SK-N-SH (cell line): ENCODE data around the gene NUP160. TPM values are rescaled to one million over a fixed set of nuclear protein-coding genes. Genes with fewer than 3 reads are reported as not detected.
"Not testable (repeated sequence)": the region's sequence is repeated elsewhere in the genome, so short reads cannot be mapped to it uniquely, and the experiment has no call there.

Source experiments
- CTCF ChIA-PET: fragments of 300-600, 350-600 bp; formaldehyde crosslinking; extraction: SDS; loops from one replicate; lab custom pipeline; 2021; lab: Yijun Ruan, JAX
- POLR2A ChIA-PET: fragments of 350-600 bp; sonication (Branson Sonifier 250); formaldehyde crosslinking; extraction: SDS; loops from one replicate; lab custom pipeline; 2020; ENCODE audit warnings: antibody characterized with exemption, inconsistent platforms; lab: Yijun Ruan, JAX
- DNase-seq: peaks from one replicate; pipeline ENCODE4 v3.0.0; 2012
- H2AFZ ChIP-seq: fragments of 200-600 bp; sonication (generic); 2 replicates; pipeline ENCODE4 v1.8.1; 2016; ENCODE audit warnings: antibody characterized with exemption, mild to moderate bottlenecking, low read depth
- H3F3A ChIP-seq: fragments of 200-600 bp; sonication (generic); replicated peaks from 2 replicates; pipeline ENCODE3; 2016; ENCODE audit warnings: antibody characterized with exemption, mild to moderate bottlenecking; ENCODE audit not compliant: insufficient read depth
- H3K27ac ChIP-seq, 2 experiments: fragments of 200-500 bp in 1 of 2; fragments of 200-600 bp in 1 of 2; sonication (Bioruptor generic) in 1 of 2; sonication (generic), shearing (Covaris generic) in 1 of 2; 2 replicates each; pipeline versions ENCODE4 v1.5.1 to v1.6.1; 2014 to 2016; ENCODE audit warnings: low read depth in 2 of 2, inconsistent platforms in 1 of 2, low read length in 1 of 2, mild to moderate bottlenecking in 1 of 2, mixed read lengths in 1 of 2
- H3K27me3 ChIP-seq: fragments of 200-600 bp; sonication (generic), shearing (Covaris generic); 2 replicates; pipeline ENCODE4 v1.6.1; 2016; ENCODE audit warnings: mixed run types; ENCODE audit not compliant: insufficient read depth
- H3K36me3 ChIP-seq, 2 experiments: fragments of 200-500 bp in 1 of 2; fragments of 200-600 bp in 1 of 2; sonication (Bioruptor generic) in 1 of 2; sonication (generic) in 1 of 2; replicated peaks in 1 of 2; 2 replicates each; pipeline versions ENCODE3 to v1.5.1; 2014 to 2016; ENCODE audit warnings: low read length in 1 of 2, mild to moderate bottlenecking in 1 of 2; ENCODE audit not compliant: insufficient read depth in 2 of 2, control insufficient read depth in 1 of 2
- H3K4me1 ChIP-seq, 2 experiments: fragments of 200-500 bp in 1 of 2; fragments of 200-600 bp in 1 of 2; sonication (Bioruptor generic) in 1 of 2; sonication (generic), shearing (Covaris generic) in 1 of 2; 2 replicates each; pipeline versions ENCODE4 v1.5.1 to v1.6.1; 2014 to 2016; ENCODE audit warnings: low read depth in 1 of 2, low read length in 1 of 2, mixed run types in 1 of 2; ENCODE audit not compliant: insufficient read depth in 2 of 2, control insufficient read depth in 1 of 2
- H3K4me2 ChIP-seq: fragments of 200-600 bp; sonication (generic), shearing (Covaris generic); 2 replicates; pipeline ENCODE4 v1.6.1; 2017; ENCODE audit warnings: mixed run types
- H3K4me3 ChIP-seq, 2 experiments: fragments of 200-500 bp in 1 of 2; fragments of 200-600 bp in 1 of 2; sonication (Bioruptor generic) in 1 of 2; sonication (generic), shearing (Covaris generic) in 1 of 2; 2 replicates each; pipeline versions ENCODE4 v1.5.1 to v1.8.1; 2014 to 2016; ENCODE audit warnings: low read depth in 2 of 2, inconsistent platforms in 1 of 2, low read length in 1 of 2, mild to moderate bottlenecking in 1 of 2, mixed read lengths in 1 of 2, moderate library complexity in 1 of 2
- H3K79me2 ChIP-seq: fragments of 200-600 bp; sonication (generic); 2 replicates; pipeline ENCODE4 v1.8.1; 2017; ENCODE audit warnings: mild to moderate bottlenecking; ENCODE audit not compliant: insufficient read depth
- H3K9ac ChIP-seq: fragments of 200-600 bp; sonication (generic); 2 replicates; pipeline ENCODE4 v1.6.1; 2017; ENCODE audit warnings: mixed run types
- H3K9me2 ChIP-seq: fragments of 200-600 bp; sonication (generic); 2 replicates; pipeline ENCODE4 v1.6.1; 2017; ENCODE audit warnings: mixed run types
- H3K9me3 ChIP-seq: fragments of 200-600 bp; sonication (generic); 2 replicates; pipeline ENCODE4 v1.6.1; 2017; ENCODE audit warnings: mixed run types, mild to moderate bottlenecking, moderate library complexity
- H4K20me1 ChIP-seq: fragments of 200-600 bp; sonication (generic); 2 replicates; pipeline ENCODE4 v1.6.1; 2017; ENCODE audit warnings: mild to moderate bottlenecking, mixed run types; ENCODE audit not compliant: insufficient read depth
- ELF1 ChIP-seq: IDR thresholded peaks from 2 replicates; pipeline ENCODE4 v1.4.0; 2012
- EP300 ChIP-seq, 2 experiments: IDR thresholded peaks; 2 replicates each; pipeline versions ENCODE4 v1.4.0 to v1.6.1; 2012; ENCODE audit warnings: borderline replicate concordance in 1 of 2, low read depth in 1 of 2, low read length in 1 of 2
- FOSL2 ChIP-seq: IDR thresholded peaks from 2 replicates; pipeline ENCODE4 v1.4.0; 2012; ENCODE audit warnings: low read depth, mild to moderate bottlenecking, moderate library complexity, borderline replicate concordance
- GATA2 ChIP-seq: sonication (generic); formaldehyde crosslinking; IDR thresholded peaks from 2 replicates; pipeline ENCODE4 v1.5.0; 2020; ENCODE audit warnings: mild to moderate bottlenecking, missing genetic modification reagents
- IRF3 ChIP-seq: fragments of 150-350 bp; IDR thresholded peaks from 2 replicates; pipeline ENCODE4 v1.6.1; 2016; ENCODE audit warnings: mild to moderate bottlenecking, low read depth, low read length
- MEF2A ChIP-seq: IDR thresholded peaks from 2 replicates; pipeline ENCODE4 v1.4.0; 2012; ENCODE audit warnings: low read depth, borderline replicate concordance
- MXI1 ChIP-seq: IDR thresholded peaks from 2 replicates; pipeline ENCODE4 v1.6.1; 2012; ENCODE audit warnings: mild to moderate bottlenecking, low read depth, low read length, improper control_type of control experiment
- NFIC ChIP-seq: IDR thresholded peaks from 2 replicates; pipeline ENCODE4 v1.4.0; 2012; ENCODE audit warnings: borderline replicate concordance
- RAD21 ChIP-seq: IDR thresholded peaks from 2 replicates; pipeline ENCODE4 v1.6.1; 2012; ENCODE audit warnings: mild to moderate bottlenecking, low read length
- RCOR1 ChIP-seq: fragments of 150-350 bp; IDR thresholded peaks from 2 replicates; pipeline ENCODE4 v1.6.1; 2017; ENCODE audit warnings: antibody characterized with exemption, low read length
- RFX5 ChIP-seq: IDR thresholded peaks from 2 replicates; pipeline ENCODE4 v1.6.1; 2012; ENCODE audit warnings: mild to moderate bottlenecking, improper control_type of control experiment, low read length
- RXRA ChIP-seq: IDR thresholded peaks from 2 replicates; pipeline ENCODE4 v1.4.0; 2012; ENCODE audit warnings: low read depth, mild to moderate bottlenecking, borderline replicate concordance
- SMC3 ChIP-seq: IDR thresholded peaks from 2 replicates; pipeline ENCODE4 v1.6.1; 2012; ENCODE audit warnings: low read depth, low read length, improper control_type of control experiment
- TAF1 ChIP-seq: IDR thresholded peaks from 2 replicates; pipeline ENCODE4 v1.6.1; 2012; ENCODE audit warnings: low read depth, mild to moderate bottlenecking, low read length, moderate library complexity, borderline replicate concordance
- TEAD4 ChIP-seq: IDR thresholded peaks from 2 replicates; pipeline ENCODE4 v1.4.0; 2012; ENCODE audit warnings: mild to moderate bottlenecking, borderline replicate concordance; ENCODE audit not compliant: insufficient read depth
- USF1 ChIP-seq: IDR thresholded peaks from 2 replicates; pipeline ENCODE4 v1.4.0; 2012; ENCODE audit warnings: low read depth, borderline replicate concordance
- YY1 ChIP-seq: IDR thresholded peaks from 2 replicates; pipeline ENCODE4 v1.4.0; 2012; ENCODE audit warnings: low read depth, mild to moderate bottlenecking
- WGBS: methylation state at CpG from one replicate; pipeline ENCODE4 v1.1.6; 2017; ENCODE audit warnings: low lambda C conversion rate; 5-methylcytosine and 5-hydroxymethylcytosine counted together
- polyA plus RNA-seq, 3 experiments: library from polyadenylated mRNA; depleted of rRNA; stranded (reverse); fragments of >200 nt; gene quantifications; 2 replicates each; pipeline ENCODE4 v1.2.3, GENCODE V29; 2012
- TF ChIP-seq, protein P1 (sequence below): fragments of 200-600 bp; sonication (generic); IDR thresholded peaks from 2 replicates; pipeline ENCODE4 v1.6.1; 2017; ENCODE audit warnings: antibody characterized with exemption, mild to moderate bottlenecking, moderate library complexity

Gene NUP160
- polyA plus RNA-seq, 1 of the 3 experiments (the other 2 are of a cell fraction) = 19.3 TPM

DNA sequence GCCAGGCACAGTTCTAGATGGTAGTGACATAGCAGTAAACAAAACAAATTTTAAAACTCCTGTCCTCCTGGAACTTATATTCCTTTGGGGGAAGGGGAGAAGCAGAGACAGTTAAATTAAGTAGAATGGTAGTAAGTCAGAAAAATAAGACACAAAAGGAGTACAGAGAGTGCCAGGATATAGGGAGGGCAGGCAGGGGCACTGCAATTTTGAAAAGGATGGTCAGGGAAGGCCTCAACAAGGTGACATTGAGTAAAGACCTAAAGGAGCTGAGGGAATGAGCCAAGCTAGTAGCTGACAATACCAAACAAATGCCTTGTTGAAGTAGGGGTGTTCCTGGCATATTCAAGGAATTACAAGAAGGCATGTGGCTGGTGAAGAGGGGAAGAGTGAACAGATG is 10.2 kb downstream of the NUP160 start:
- H4K20me1 ChIP-seq = no peaks in the 10 kb centered on the region
- H3K4me2 ChIP-seq = no peak overlapping the region
- no peaks in the 10 kb centered on the region for H3K4me1 ChIP-seq
- H3K9ac ChIP-seq = no peak overlapping the region
- ChIA-PET CTCF (no interaction called here), POLR2A (no interaction called here)
- H3K36me3 ChIP-seq = peaks cover 72 to 82% of the 10 kb centered on the region in 2 experiments
- no peaks in the 10 kb centered on the region for H3F3A ChIP-seq
- H2AFZ ChIP-seq = no peak overlapping the region
- H3K4me3 ChIP-seq = no peak overlapping the region
- H3K9me2 ChIP-seq = no peaks in the 10 kb centered on the region
- peaks cover 9% of the 10 kb centered on the region for H3K79me2 ChIP-seq
- no peak for TF ChIP-seq RXRA
- TF ChIP-seq, protein P1, sequence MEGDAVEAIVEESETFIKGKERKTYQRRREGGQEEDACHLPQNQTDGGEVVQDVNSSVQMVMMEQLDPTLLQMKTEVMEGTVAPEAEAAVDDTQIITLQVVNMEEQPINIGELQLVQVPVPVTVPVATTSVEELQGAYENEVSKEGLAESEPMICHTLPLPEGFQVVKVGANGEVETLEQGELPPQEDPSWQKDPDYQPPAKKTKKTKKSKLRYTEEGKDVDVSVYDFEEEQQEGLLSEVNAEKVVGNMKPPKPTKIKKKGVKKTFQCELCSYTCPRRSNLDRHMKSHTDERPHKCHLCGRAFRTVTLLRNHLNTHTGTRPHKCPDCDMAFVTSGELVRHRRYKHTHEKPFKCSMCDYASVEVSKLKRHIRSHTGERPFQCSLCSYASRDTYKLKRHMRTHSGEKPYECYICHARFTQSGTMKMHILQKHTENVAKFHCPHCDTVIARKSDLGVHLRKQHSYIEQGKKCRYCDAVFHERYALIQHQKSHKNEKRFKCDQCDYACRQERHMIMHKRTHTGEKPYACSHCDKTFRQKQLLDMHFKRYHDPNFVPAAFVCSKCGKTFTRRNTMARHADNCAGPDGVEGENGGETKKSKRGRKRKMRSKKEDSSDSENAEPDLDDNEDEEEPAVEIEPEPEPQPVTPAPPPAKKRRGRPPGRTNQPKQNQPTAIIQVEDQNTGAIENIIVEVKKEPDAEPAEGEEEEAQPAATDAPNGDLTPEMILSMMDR = no peak
- no peak for TF ChIP-seq SMC3
- DNase-seq = no peak
- no peaks in the 10 kb centered on the region for H3K9me3 ChIP-seq
- H3K27me3 ChIP-seq = no peaks in the 10 kb centered on the region
- H3K27ac ChIP-seq = no peak overlapping the region

GRCh38 chr11:47837292-47837691 is 10.9 kb downstream of the NUP160 start:
- Histone ChIP-seq H2AFZ (no peak overlapping the region), H3K4me2 (no peak overlapping the region), H4K20me1 (no peaks in the 10 kb centered on the region), H3K36me3 (peaks cover 71 to 82% of the 10 kb centered on the region in 2 experiments), H3K27ac (no peak overlapping the region), H3K4me1 (no peaks in the 10 kb centered on the region), H3K9ac (no peak overlapping the region), H3K79me2 (peaks cover 2% of the 10 kb centered on the region; the same call in 1 of the 2 replicates), H3K27me3 (no peaks in the 10 kb centered on the region), H3K9me2 (no peaks in the 10 kb centered on the region), H3F3A (no peaks in the 10 kb centered on the region), H3K9me3 (no peaks in the 10 kb centered on the region), H3K4me3 (no peak overlapping the region)
- CTCF ChIA-PET = interaction anchor here (1.5 kb wide), 1 partner anchor 52 kb away, joined by 4 read pairs; no protein-coding TSS in a partner anchor
- POLR2A ChIA-PET = no interaction called here
- TF ChIP-seq, protein P1 = no peak
- TF ChIP-seq RFX5 (no peak), RAD21 (no peak), TAF1 (no peak), SMC3 (no peak), NFIC (no peak), USF1 (no peak), FOSL2 (no peak), RCOR1 (no peak), RXRA (no peak), TEAD4 (no peak), MEF2A (no peak), IRF3 (no peak), MXI1 (no peak), YY1 (no peak), EP300 (IDR thresholded peaks at IDR 0.05; ENCODE audit: borderline replicate concordance in 1 of 2, low read depth in 1 of 2, low read length in 1 of 2) (no peak), GATA2 (CRISPR knock-in tag) (no peak), ELF1 (no peak)
- 72% methylated on average over 6 of the region's 6 CpGs for WGBS
- DNase-seq = no peak

- H2AFZ ChIP-seq, H3K9me3 ChIP-seq, H3K4me2 ChIP-seq, H3K27me3 ChIP-seq, H3K9me2 ChIP-seq, H3K4me1 ChIP-seq, H3K27ac ChIP-seq, H3K4me3 ChIP-seq, CTCF ChIA-PET, H4K20me1 ChIP-seq, POLR2A ChIA-PET, H3K9ac ChIP-seq, H3F3A ChIP-seq, DNase-seq: not testable (repeated sequence)
- H3K79me2 ChIP-seq = peaks cover 60% of the 10 kb centered on the region
- peaks cover 27 to 76% of the 10 kb centered on the region in 2 experiments for H3K36me3 ChIP-seq
- WGBS = 96% methylated on average over 1 of the region's 1 CpG
Observed at GRCh38 chr11:47830013-47830412, 18.1 kb downstream of the NUP160 start.
